Activated CD4-positive, alpha-beta T cell treated with anti-CD3 and anti-CD28 coated beads for 36 hours (primary cell): Measurements from ENCODE around the gene RAB43. TPM values are rescaled to one million over a fixed set of nuclear protein-coding genes. Genes with fewer than 3 reads are reported as not detected.

Experiments used
- total RNA-seq, 2 experiments: library from RNA; stranded (reverse); gene quantifications; one replicate each; pipeline ENCODE4 v1.2.3, GENCODE V29; 2021

The RAB43 gene
- total RNA-seq, 2 experiments from 2014 or later, result 32.1 to 51.8 TPM

Other genes starting within 250 kb of the RAB43 start
- 10 to 100 TPM; 60.0 to 70.7 TPM for gene ACAD9, start 242.2 kb downstream of the RAB43 start, total RNA-seq
- gene CFAP92, start 127.7 kb downstream of the RAB43 start, total RNA-seq, result under 1 TPM; 0.64 to 0.88 TPM
- under 1 TPM; 0.19 to 0.39 TPM for gene EFCC1, start 120.5 kb downstream of the RAB43 start, total RNA-seq
- gene GP9, start 61.0 kb downstream of the RAB43 start, total RNA-seq, result not detected
- gene ISY1, start 39.3 kb upstream of the RAB43 start, total RNA-seq, result 10 to 100 TPM; 44.9 to 65.5 TPM
- 100 to 1,000 TPM; 305 to 379 TPM for gene CNBP, start 62.1 kb upstream of the RAB43 start, total RNA-seq
- gene COPG1, start 127.8 kb upstream of the RAB43 start, total RNA-seq, result 100 to 1,000 TPM; 120 to 142 TPM
- 10 to 100 TPM; 43.1 to 56.7 TPM for gene HMCES, start 157.1 kb upstream of the RAB43 start, total RNA-seq